ENCODE measurements around the gene CPNE5.

GRCh38 chr6:36824253-36824652, 15.0 kb downstream of the CPNE5 start:
- TF ChIP-seq, protein P1, sequence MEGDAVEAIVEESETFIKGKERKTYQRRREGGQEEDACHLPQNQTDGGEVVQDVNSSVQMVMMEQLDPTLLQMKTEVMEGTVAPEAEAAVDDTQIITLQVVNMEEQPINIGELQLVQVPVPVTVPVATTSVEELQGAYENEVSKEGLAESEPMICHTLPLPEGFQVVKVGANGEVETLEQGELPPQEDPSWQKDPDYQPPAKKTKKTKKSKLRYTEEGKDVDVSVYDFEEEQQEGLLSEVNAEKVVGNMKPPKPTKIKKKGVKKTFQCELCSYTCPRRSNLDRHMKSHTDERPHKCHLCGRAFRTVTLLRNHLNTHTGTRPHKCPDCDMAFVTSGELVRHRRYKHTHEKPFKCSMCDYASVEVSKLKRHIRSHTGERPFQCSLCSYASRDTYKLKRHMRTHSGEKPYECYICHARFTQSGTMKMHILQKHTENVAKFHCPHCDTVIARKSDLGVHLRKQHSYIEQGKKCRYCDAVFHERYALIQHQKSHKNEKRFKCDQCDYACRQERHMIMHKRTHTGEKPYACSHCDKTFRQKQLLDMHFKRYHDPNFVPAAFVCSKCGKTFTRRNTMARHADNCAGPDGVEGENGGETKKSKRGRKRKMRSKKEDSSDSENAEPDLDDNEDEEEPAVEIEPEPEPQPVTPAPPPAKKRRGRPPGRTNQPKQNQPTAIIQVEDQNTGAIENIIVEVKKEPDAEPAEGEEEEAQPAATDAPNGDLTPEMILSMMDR (IDR thresholded peaks at IDR 0.05; ENCODE audit: low read length), result no peak
- no peak for TF ChIP-seq EZH2 (optimal IDR thresholded peaks at IDR 0.05; ENCODE audit: low read depth, low read length)

All from MM.1S (cell line).